Colon (tissue), 2 donors: ENCODE measurements around the gene DMBT1.

ENCODE experiments used
- FAIRE-seq: peaks from 2 replicates; lab custom pipeline; 2012; peaks lifted over from hg19 to GRCh38; lab: Jason Lieb, UNC
- donor health status: control.
- donor health status: control.

DMBT1 gene

GRCh38 chr10:122548407-122549085 lies 12.0 kb upstream of the DMBT1 start:
- no peak for FAIRE-seq

DNA sequence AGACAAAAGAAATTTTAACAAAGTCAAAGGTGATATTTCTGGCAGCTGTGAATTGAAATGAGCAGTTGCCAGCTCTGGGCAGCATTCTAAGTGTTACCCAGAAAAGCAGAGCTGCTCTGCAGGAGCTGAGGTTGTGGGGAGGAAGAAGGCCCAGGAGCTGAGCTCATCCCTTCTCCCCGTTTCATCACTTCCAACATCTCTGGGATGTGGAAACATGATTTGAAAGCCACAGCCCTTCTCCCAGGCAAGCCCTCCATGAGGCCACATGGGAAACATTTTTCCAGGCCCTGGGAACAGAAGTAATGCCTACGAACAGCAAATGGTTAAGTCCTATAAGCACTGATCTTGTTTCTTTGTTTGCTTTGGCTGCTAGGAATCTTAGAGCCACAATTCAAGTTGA lies 10.9 kb upstream of the DMBT1 start:
- FAIRE-seq = no peak

GRCh38 chr10:122550427-122550826 lies 10.1 kb upstream of the DMBT1 start:
- FAIRE-seq = no peak

- FAIRE-seq = no peak
Observed at GRCh38 chr10:122550983-122551382, 9.6 kb upstream of the DMBT1 start.

DNA sequence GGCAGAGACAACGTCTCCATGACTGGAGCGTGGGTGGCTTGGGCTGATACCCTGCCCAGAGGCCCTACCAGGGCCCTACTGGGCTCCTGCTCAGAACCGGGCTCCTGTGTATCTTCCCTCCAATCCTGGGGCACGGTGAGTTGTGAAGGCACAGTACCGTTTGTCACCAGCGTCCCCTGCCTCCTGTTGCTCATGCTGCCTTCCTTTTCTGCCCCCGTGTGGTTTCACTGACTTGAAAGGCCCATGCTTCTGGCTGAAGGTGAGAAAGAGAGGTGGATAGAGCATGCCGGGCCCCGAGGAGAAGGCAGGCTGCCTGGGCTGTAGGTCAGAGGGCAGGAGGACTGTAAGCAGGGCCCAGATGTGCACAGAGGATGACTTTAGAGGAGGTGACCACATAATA lies 9.1 kb upstream of the DMBT1 start:
- no peak for FAIRE-seq

GRCh38 chr10:122553341-122553740 lies 7.2 kb upstream of the DMBT1 start:
- FAIRE-seq = no peak

- FAIRE-seq = no peak
Observed at GRCh38 chr10:122554131-122555036, 6.2 kb upstream of the DMBT1 start.

DNA sequence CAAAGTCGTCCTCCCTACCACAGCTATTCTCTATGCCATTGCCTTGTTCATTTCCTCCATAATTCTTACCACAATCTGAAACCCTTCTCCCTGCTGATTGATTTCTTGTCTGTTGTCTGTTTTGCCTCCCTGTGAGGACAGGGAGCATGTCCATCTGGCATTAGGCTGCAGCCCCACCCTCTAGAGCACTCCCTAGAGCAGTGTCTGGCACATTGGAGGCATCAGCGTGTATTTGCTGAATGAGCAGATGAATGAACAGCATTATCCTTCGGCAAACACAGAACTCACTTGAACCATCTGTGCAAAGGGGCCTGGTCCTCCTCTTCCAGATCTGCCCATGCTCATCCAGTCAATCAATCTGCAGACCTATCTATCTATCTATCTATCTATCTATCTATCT lies 5.1 kb upstream of the DMBT1 start:
- FAIRE-seq = no peak

DNA sequence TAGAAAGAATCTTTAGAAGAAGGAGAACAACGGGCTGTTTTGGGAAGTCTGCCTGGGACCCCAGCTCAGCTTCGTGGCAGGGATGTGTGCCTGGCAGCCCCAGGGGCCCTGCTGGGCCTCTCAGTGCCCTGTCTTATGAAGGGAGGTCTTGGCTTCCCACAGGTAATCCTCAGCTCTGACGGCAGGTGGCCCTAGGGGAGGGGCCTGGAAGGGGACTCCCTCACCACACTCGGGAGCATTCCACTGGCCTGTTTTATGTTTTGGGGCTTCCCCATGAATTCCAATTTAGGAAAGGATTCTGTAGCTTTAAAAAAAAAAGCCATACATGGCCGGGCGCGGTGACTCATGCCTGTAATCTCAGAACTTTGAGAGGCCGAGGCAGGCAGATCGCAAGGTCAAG lies 3.0 kb upstream of the DMBT1 start:
- FAIRE-seq = no peak

- no peak for FAIRE-seq
Observed at GRCh38 chr10:122558452-122558851, 2.1 kb upstream of the DMBT1 start.

- no peak for FAIRE-seq
Observed at GRCh38 chr10:122559228-122559627, 1.3 kb upstream of the DMBT1 start.

GRCh38 chr10:122561212-122561611 lies 658 bp downstream of the DMBT1 start:
- no peak for FAIRE-seq

DNA sequence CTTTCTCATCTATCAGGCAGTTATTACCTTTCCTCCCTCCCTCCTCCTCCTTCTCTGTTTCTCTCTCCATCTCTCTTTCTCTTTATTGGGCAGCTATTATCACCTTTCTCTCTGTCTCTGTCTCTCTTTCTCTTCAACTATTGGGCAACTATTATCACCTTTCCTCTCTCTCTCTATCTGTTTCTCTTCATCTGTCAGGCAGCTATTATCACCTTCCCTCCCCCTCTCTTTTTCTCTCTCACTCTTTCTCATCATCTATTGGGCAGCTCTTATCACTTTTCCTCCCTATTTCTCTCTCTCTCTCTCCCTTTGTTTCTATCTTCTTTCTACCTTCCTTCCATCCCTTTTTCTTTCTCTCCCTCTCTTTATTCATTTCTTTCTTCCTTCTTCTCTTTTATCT lies 1.2 kb downstream of the DMBT1 start:
- no peak for FAIRE-seq

- no peak for FAIRE-seq
Observed at GRCh38 chr10:122564980-122565379, 4.4 kb downstream of the DMBT1 start.

DNA sequence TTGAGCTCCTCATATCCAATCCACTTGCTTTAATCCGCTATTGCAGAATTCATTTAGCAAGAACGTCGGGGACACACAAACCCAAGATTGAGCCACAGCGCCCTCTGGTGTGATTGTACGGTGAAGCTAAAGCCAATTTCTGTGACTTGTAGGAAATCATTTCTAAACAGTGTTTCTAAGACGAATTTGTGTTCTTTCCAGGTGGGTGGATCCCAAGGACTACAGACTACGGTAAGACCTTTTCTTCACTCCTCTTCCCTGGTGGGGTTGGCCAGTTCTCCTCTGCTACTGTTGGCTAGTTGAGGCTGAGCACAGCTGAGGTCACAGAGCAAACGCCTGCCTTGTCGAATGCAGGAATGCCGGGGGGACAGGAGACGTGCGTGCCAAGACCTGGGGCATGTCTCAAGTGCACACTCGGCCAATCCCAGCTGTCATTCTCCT lies 5.2 kb downstream of the DMBT1 start:
- no peak for FAIRE-seq

- no peak for FAIRE-seq
Observed at GRCh38 chr10:122566632-122567031, 6.1 kb downstream of the DMBT1 start.

- FAIRE-seq = no peak
Observed at GRCh38 chr10:122567056-122567660, 6.6 kb downstream of the DMBT1 start.

- no peak for FAIRE-seq
Observed at GRCh38 chr10:122568551-122568950, 8.0 kb downstream of the DMBT1 start.

DNA sequence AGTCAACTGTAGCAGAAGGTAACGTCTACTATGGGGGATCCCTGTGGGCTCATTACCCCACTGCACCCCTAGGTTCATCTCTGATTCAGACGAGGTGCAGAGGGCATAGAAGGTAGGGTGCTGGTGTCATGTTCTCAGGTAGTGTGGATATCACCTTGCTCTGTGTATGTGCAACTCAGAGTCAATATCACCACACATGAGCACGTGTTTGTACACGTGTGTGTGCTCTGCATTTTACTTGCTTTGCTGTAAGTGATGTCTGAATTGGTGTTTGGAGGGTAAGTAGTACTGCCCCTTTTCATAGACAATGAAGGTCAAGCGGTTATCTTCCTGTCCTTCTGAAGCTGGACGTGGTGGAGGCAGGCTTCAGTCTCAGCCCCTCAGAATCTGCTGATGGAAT lies 10.4 kb downstream of the DMBT1 start:
- FAIRE-seq = no peak

DNA sequence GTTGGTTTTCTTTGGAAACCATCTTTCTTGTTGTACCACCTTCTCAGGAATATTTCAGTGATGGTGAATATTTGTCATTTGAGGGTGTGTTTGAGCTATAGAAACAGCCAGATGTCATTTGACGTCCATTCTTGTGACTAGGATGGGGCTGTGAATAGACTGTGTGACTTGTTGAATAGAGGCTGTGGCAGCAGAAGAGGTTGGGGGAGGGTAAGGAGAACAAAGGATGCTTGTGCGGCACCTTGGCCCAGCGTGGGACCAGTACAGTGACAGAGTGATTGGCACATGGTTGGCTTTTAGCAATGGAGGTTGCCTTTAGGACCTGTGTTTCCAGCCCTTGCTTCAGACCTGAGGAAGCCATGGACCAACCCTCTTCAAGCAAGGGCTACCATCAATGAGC lies 11.3 kb downstream of the DMBT1 start:
- no peak for FAIRE-seq

DNA sequence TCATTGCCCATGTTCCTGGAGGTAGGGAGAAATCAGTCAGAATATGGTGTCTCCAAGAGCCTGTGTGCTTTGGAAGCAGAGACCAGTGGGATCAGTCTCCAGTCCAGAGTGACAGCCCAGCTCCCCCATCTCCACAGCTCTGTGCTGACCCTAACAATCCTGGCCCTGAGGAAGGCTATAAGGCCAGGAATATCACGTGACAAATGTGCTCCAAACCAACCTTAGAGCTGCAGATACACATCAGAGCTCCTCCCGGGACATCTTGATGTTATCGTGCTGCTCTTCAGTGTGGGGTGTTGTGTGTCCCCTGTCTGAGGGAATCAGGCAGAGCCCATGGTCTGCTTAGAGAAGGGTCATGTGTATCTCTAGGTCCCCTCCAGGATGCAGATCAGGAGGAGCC lies 15.2 kb downstream of the DMBT1 start:
- FAIRE-seq = no peak

- no peak for FAIRE-seq
Observed at GRCh38 chr10:122576291-122576690, 15.7 kb downstream of the DMBT1 start.

DNA sequence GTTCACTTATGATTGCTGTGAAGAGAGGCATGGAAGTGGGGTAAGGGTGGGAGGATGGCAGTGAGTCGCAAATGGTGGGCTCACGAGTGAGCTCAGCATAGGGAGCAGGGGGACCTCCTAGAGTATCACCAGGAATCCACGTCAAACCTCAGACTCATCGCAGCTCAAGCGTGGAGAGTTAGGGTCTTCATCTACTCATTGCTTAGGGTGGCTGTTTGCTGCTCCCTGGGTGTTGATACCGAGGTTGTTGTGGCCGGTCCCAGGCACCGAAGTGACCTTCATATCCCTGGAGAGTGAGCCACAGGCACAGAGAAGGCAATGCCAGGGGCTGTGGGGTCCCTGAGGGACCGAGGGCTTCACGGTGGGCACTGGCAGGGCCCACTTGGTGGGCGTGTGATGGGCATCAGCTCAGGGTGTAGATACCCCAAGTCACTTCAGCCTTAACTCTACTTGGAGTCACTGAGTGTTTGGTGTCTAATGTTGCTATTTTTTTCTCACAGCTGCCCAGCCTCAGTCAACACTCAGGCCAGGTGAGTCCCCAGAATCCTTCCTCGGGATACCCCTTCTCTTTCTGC lies 16.8 kb downstream of the DMBT1 start:
- no peak for FAIRE-seq
